ENCODE results near the gene ZNF354B. TPM values are rescaled to one million over a fixed set of nuclear protein-coding genes. Genes with fewer than 3 reads are reported as not detected.

The ZNF354B gene
- total RNA-seq, 6 donors from 2014 or later: 11.4 to 27.2 (median 16.3) TPM

- TF ChIP-seq POLR2AphosphoS5 (IDR thresholded peaks at IDR 0.05): no peak
- H3K9me3 ChIP-seq: peaks cover 75 to 100% (median 96%) of the 10 kb centered on the region in 4 donors
These were observed 72.3 kb downstream of the ZNF354B start for GRCh38 chr5:178931846-178932760.

More at GRCh38 chr5:178931846-178932760, 72.3 kb downstream of the ZNF354B start:
- Histone ChIP-seq H3K4me3 (no peak overlapping the region), H3K36me3 (peaks cover 0 to 23% (median 3%) of the 10 kb centered on the region in 4 donors), H3K4me1 (no peaks in the 10 kb centered on the region), H3K27ac (no peak overlapping the region), H3K27me3 (no peaks in the 10 kb centered on the region)
- DNase-seq (no peak), ATAC-seq (ENCODE audit: low FRiP score in 2 of 2) (no peak)
- WGBS, 2 donors: 94 to 96% methylated on average over 11 of the region's 11 CpGs

Small RNA genes lying within 50 kb of the gene (small RNA-seq; reads per million reads assigned to genes)
- gene AC126915.2: 0 reads per million in 4 donors
- gene AC126915.3: 0 reads per million in 4 donors

Other genes with a start within 250 kb of the ZNF354B start
- 10 to 100 TPM; 28.8 to 81.7 (median 35.0) TPM for gene CLK4, start 232.9 kb upstream of the ZNF354B start, total RNA-seq
- gene ZNF354A, start 129.3 kb upstream of the ZNF354B start, total RNA-seq: 10 to 100 TPM; 12.0 to 22.0 (median 13.2) TPM
- gene ZFP2, start 36.0 kb downstream of the ZNF354B start, total RNA-seq: 1 to 10 TPM in 3 of 6 donors, under 1 TPM in 3; 0.55 to 4.2 (median 1.0) TPM
- 1 to 10 TPM in 5 of 6 donors, under 1 TPM in 1; 0.83 to 7.3 (median 2.1) TPM for gene ZNF454, start 81.2 kb downstream of the ZNF354B start, total RNA-seq
- not detected for gene GRM6, start 135.4 kb downstream of the ZNF354B start, total RNA-seq
- gene ZNF879, start 163.9 kb downstream of the ZNF354B start, total RNA-seq: 1 to 10 TPM; 2.4 to 5.3 (median 4.0) TPM
- 1 to 10 TPM; 2.6 to 6.8 (median 4.1) TPM for gene ZNF354C, start 200.4 kb downstream of the ZNF354B start, total RNA-seq